ENCODE data around the gene ZNF384. TPM values are rescaled to one million over a fixed set of nuclear protein-coding genes. Genes with fewer than 3 reads are reported as not detected.
A peak's percentile ranks its signal among the peaks of the same experiment; 100 is the strongest.
"Not testable (repeated sequence)": the region's sequence is repeated elsewhere in the genome, so short reads cannot be mapped to it uniquely, and the experiment has no call there.

The ZNF384 gene
- total and polyA plus RNA-seq, 4 experiments from 2014 or later: 14.4 to 88.7 (median 67.2) TPM

GRCh38 chr12:6725350-6725749 lies 36.2 kb upstream of the ZNF384 start:
- Histone ChIP-seq H3K4me1 (ENCODE audit: insufficient read depth, low read length) (peaks cover 21% of the 10 kb centered on the region), H3K27me3 (ENCODE audit: insufficient read depth, low read length) (no peaks in the 10 kb centered on the region), H3K9me3 (ENCODE audit: control insufficient read depth in 1 of 2, low read length in 2 of 2) (no peaks in the 10 kb centered on the region), H3K36me3 (ENCODE audit: insufficient read depth, low read length) (peaks cover 29% of the 10 kb centered on the region), H3K27ac (ENCODE audit: low read depth, low read length) (no peak overlapping the region), H3K4me3 (ENCODE audit: low read length in 2 of 2) (no peak overlapping the region)
- Mint-ChIP-seq H3K4me1 (peaks cover 15 to 31% (median 22%) of the 10 kb centered on the region in 4 donors), H3K4me3 (peak overlapping the region in 7 of 8 donors; percentile 12 to 89 (median 20)), H3K27me3 (no peaks in the 10 kb centered on the region), H3K9me3 (no peaks in the 10 kb centered on the region), H3K27ac (peak overlapping the region in 5 of 7 donors; percentile 16 to 73 (median 51)), H3K36me3 (peaks cover 29 to 36% of the 10 kb centered on the region in 2 donors)
- intact Hi-C loops (cut with micrococcal nuclease): no loop called here
- ChIA-PET POLR2A (ENCODE audit: partially characterized antibody) (interaction anchor here (1.5 to 4.5 kb wide), 5 partner anchors 28 to 67 kb away, joined by 3 to 158 read pairs (median 18); partner anchors contain the start of genes MLF2 and ZNF384), CTCF (ENCODE audit: partially characterized antibody) (interaction anchor here (0.6 to 3.9 kb wide), 5 partner anchors 28 to 101 kb away, joined by 3 to 32 read pairs (median 9); partner anchors contain the start of genes MLF2 and ZNF384)
- no peak for DNase-seq

- Mint-ChIP-seq H3K9me3 (no peaks in the 10 kb centered on the region), H3K4me3 (peak overlapping the region; percentile 88 to 98 (median 94)), H3K36me3 (peaks cover 20 to 27% of the 10 kb centered on the region in 2 donors), H3K27me3 (no peaks in the 10 kb centered on the region), H3K4me1 (peaks cover 15 to 31% (median 22%) of the 10 kb centered on the region in 4 donors), H3K27ac (peak overlapping the region; percentile 92 to 99 (median 98))
- no peak for DNase-seq
- ChIA-PET CTCF (ENCODE audit: partially characterized antibody) (interaction anchor here (0.9 to 3.9 kb wide), 16 partner anchors 10 to 213 kb away, joined by 3 to 32 read pairs (median 4); partner anchors contain the start of genes MLF2, P3H3 and ZNF384), POLR2A (ENCODE audit: partially characterized antibody) (interaction anchor here (0.7 to 4.5 kb wide), 37 partner anchors 8 to 294 kb away, joined by 3 to 158 read pairs (median 5); partner anchors contain the start of genes CD4, CDCA3, GAPDH and GPR162)
- Histone ChIP-seq H3K4me1 (ENCODE audit: insufficient read depth, low read length) (peaks cover 21% of the 10 kb centered on the region), H3K36me3 (ENCODE audit: insufficient read depth, low read length) (peaks cover 19% of the 10 kb centered on the region), H3K4me3 (ENCODE audit: low read length in 2 of 2) (peak overlapping the region; percentile 40 to 64), H3K27ac (ENCODE audit: low read depth, low read length) (peak overlapping the region; percentile 68), H3K27me3 (ENCODE audit: insufficient read depth, low read length) (no peaks in the 10 kb centered on the region), H3K9me3 (ENCODE audit: control insufficient read depth in 1 of 2, low read length in 2 of 2) (no peaks in the 10 kb centered on the region)
- intact Hi-C loops (cut with micrococcal nuclease): loop anchor here (1.0 kb wide), 4 partner anchors 29 to 127 kb away; partner anchors contain the start of genes CDCA3, ING4, MLF2 and ZNF384
These were observed 35.2 kb upstream of the ZNF384 start for GRCh38 chr12:6724409-6724797.

- peak within 1 kb of the TSS; percentile 92 to 99 (median 98) for H3K27ac Mint-ChIP-seq
- Histone ChIP-seq H3K27ac (ENCODE audit: low read depth, low read length) (peak within 1 kb of the TSS; percentile 68), H3K4me1 (ENCODE audit: insufficient read depth, low read length) (peaks cover 21% of the 10 kb centered on the region), H3K4me3 (ENCODE audit: low read length in 2 of 2) (peak within 1 kb of the TSS; percentile 40 to 64), H3K27me3 (ENCODE audit: insufficient read depth, low read length) (no peaks in the 10 kb centered on the region), H3K36me3 (ENCODE audit: insufficient read depth, low read length) (peaks cover 13% of the 10 kb centered on the region), H3K9me3 (ENCODE audit: control insufficient read depth in 1 of 2, low read length in 2 of 2) (no peaks in the 10 kb centered on the region)
- H3K4me3 Mint-ChIP-seq: peak within 1 kb of the TSS; percentile 88 to 98 (median 94)
- H3K27me3 Mint-ChIP-seq: no peaks in the 10 kb centered on the region
- DNase-seq: peak; percentile 93 to 97 (median 96)
- intact Hi-C loops (cut with micrococcal nuclease): loop anchor here (1.0 kb wide), 4 partner anchors 29 to 127 kb away; partner anchors contain the start of genes CDCA3, ING4, MLF2 and ZNF384
- peaks cover 15 to 21% of the 10 kb centered on the region in 2 donors for H3K36me3 Mint-ChIP-seq
- ChIA-PET CTCF (ENCODE audit: partially characterized antibody) (interaction anchor here (0.5 to 3.9 kb wide), 20 partner anchors 9 to 214 kb away, joined by 3 to 32 read pairs (median 4); partner anchors contain the start of genes MLF2, NOP2, P3H3 and ZNF384), POLR2A (ENCODE audit: partially characterized antibody) (interaction anchor here (0.6 to 4.5 kb wide), 45 partner anchors 9 to 294 kb away, joined by 3 to 158 read pairs (median 4); partner anchors contain the start of genes C12orf57, CD4, CDCA3 and GAPDH)
- H3K9me3 Mint-ChIP-seq: no peaks in the 10 kb centered on the region
- peaks cover 15 to 31% (median 22%) of the 10 kb centered on the region in 4 donors for H3K4me1 Mint-ChIP-seq
These were observed 34.6 kb upstream of the ZNF384 start, which contains the start of gene COPS7A for GRCh38 chr12:6723607-6724408. Gene COPS7A (plus strand): TSS chr12:6724046. CDS start chr12:6724657, 611 bp downstream.

GRCh38 chr12:6722863-6723262 lies 33.7 kb upstream of the ZNF384 start:
- Mint-ChIP-seq H3K27me3 (no peaks in the 10 kb centered on the region), H3K4me1 (peaks cover 15 to 31% (median 22%) of the 10 kb centered on the region in 4 donors), H3K4me3 (peak overlapping the region in 2 of 8 donors; percentile 21 to 59), H3K27ac (peak overlapping the region in 5 of 7 donors; percentile 70 to 99 (median 92)), H3K9me3 (no peaks in the 10 kb centered on the region), H3K36me3 (peaks cover 8 to 14% of the 10 kb centered on the region in 2 donors)
- no peaks in the 10 kb centered on the region for H3K27me3 ChIP-seq (ENCODE audit: insufficient read depth, low read length)
- ChIA-PET CTCF (ENCODE audit: partially characterized antibody) (interaction anchor here (0.6 to 3.9 kb wide), 10 partner anchors 31 to 154 kb away, joined by 3 to 32 read pairs (median 4); partner anchors contain the start of genes MLF2, NOP2, SPSB2 and ZNF384), POLR2A (ENCODE audit: partially characterized antibody) (interaction anchor here (1.1 to 4.5 kb wide), 23 partner anchors 12 to 252 kb away, joined by 3 to 158 read pairs (median 9); partner anchors contain the start of genes C12orf57, CD4, CDCA3 and GAPDH)
- no peak for DNase-seq
- peaks cover 21% of the 10 kb centered on the region for H3K4me1 ChIP-seq (ENCODE audit: insufficient read depth, low read length)
- H3K4me3 ChIP-seq (ENCODE audit: low read length in 2 of 2): no peak overlapping the region
- peaks cover 4% of the 10 kb centered on the region for H3K36me3 ChIP-seq (ENCODE audit: insufficient read depth, low read length)
- intact Hi-C loops (cut with micrococcal nuclease): no loop called here
- no peak overlapping the region for H3K27ac ChIP-seq (ENCODE audit: low read depth, low read length)
- H3K9me3 ChIP-seq (ENCODE audit: control insufficient read depth in 1 of 2, low read length in 2 of 2): no peaks in the 10 kb centered on the region

GRCh38 chr12:6716874-6717437 lies 27.8 kb upstream of the ZNF384 start:
- H3K4me1 Mint-ChIP-seq: no peaks in the 10 kb centered on the region
- no peak overlapping the region for H3K27ac Mint-ChIP-seq
- CTCF ChIA-PET (ENCODE audit: partially characterized antibody): no interaction called here
- H3K36me3 Mint-ChIP-seq: no peaks in the 10 kb centered on the region
- intact Hi-C loops (cut with micrococcal nuclease): no loop called here
- no peak overlapping the region for H3K4me3 Mint-ChIP-seq
- H3K27me3 Mint-ChIP-seq: peaks cover 4 to 6% of the 10 kb centered on the region in 2 donors
- H3K4me3 ChIP-seq (ENCODE audit: low read length in 2 of 2): no peak overlapping the region
- no peaks in the 10 kb centered on the region for H3K27me3 ChIP-seq (ENCODE audit: insufficient read depth, low read length)
- H3K4me1 ChIP-seq (ENCODE audit: insufficient read depth, low read length): no peaks in the 10 kb centered on the region
- no peak overlapping the region for H3K27ac ChIP-seq (ENCODE audit: low read depth, low read length)
- H3K36me3 ChIP-seq (ENCODE audit: insufficient read depth, low read length): no peaks in the 10 kb centered on the region
- H3K9me3 ChIP-seq (ENCODE audit: control insufficient read depth in 1 of 2, low read length in 2 of 2): no peaks in the 10 kb centered on the region
- H3K9me3 Mint-ChIP-seq: no peaks in the 10 kb centered on the region
- POLR2A ChIA-PET (ENCODE audit: partially characterized antibody): no interaction called here
- no peak for DNase-seq

GRCh38 chr12:6716031-6716873 lies 27.1 kb upstream of the ZNF384 start:
- POLR2A ChIA-PET (ENCODE audit: partially characterized antibody); CTCF ChIA-PET (ENCODE audit: partially characterized antibody); H3K36me3 ChIP-seq (ENCODE audit: insufficient read depth, low read length); DNase-seq; H3K4me3 ChIP-seq (ENCODE audit: low read length in 2 of 2); H3K4me1 ChIP-seq (ENCODE audit: insufficient read depth, low read length); intact Hi-C loops (cut with micrococcal nuclease); H3K9me3 ChIP-seq (ENCODE audit: control insufficient read depth in 1 of 2, low read length in 2 of 2); H3K9me3 Mint-ChIP-seq; H3K36me3 Mint-ChIP-seq; H3K27ac ChIP-seq (ENCODE audit: low read depth, low read length); H3K27me3 ChIP-seq (ENCODE audit: insufficient read depth, low read length); H3K27ac Mint-ChIP-seq; H3K27me3 Mint-ChIP-seq; H3K4me1 Mint-ChIP-seq; H3K4me3 Mint-ChIP-seq: not testable (repeated sequence)

All from CD4-positive, alpha-beta memory T cell (primary cell).